BE2C (cell line): ENCODE results near the gene KRTAP5-5. TPM values are rescaled to one million over a fixed set of nuclear protein-coding genes. Genes with fewer than 3 reads are reported as not detected.
"Not testable (repeated sequence)": the region's sequence is repeated elsewhere in the genome, so short reads cannot be mapped to it uniquely, and the experiment has no call there.

Experiments used
- DNase-seq: peaks from one replicate; pipeline ENCODE4 v3.0.0-alpha.2; 2020
- H3K27me3 ChIP-seq: fragments of 250-450 bp; sonication (Bioruptor Pico); 2 replicates; pipeline ENCODE4 v1.5.1; 2020; ENCODE audit warnings: mild to moderate bottlenecking
- H3K36me3 ChIP-seq: fragments of 250-450 bp; sonication (Bioruptor Pico); 2 replicates; pipeline ENCODE4 v1.5.1; 2020; ENCODE audit warnings: mild to moderate bottlenecking
- H3K4me1 ChIP-seq: fragments of 250-450 bp; sonication (Bioruptor Pico); 2 replicates; pipeline ENCODE4 v1.5.1; 2020
- H3K4me3 ChIP-seq: 2 replicates; pipeline ENCODE4 v1.5.1; 2011; ENCODE audit warnings: low read depth, low read length
- H3K9me3 ChIP-seq: fragments of 250-450 bp; sonication (Bioruptor Pico); 2 replicates; pipeline ENCODE4 v1.5.1; 2020
- polyA plus RNA-seq: library from polyadenylated mRNA; unstranded; fragments of >200 nt; gene quantifications from one replicate; pipeline ENCODE4 v1.2.1, GENCODE V29; 2012; ENCODE audit warnings: low read depth, missing spikeins; ENCODE audit not compliant: insufficient read length, insufficient read depth
- TF ChIP-seq, protein P1 (sequence below): IDR thresholded peaks from 2 replicates; pipeline ENCODE4 v1.5.1; 2012; ENCODE audit warnings: mild to moderate bottlenecking, low read depth, low read length

KRTAP5-5 gene, protein sequence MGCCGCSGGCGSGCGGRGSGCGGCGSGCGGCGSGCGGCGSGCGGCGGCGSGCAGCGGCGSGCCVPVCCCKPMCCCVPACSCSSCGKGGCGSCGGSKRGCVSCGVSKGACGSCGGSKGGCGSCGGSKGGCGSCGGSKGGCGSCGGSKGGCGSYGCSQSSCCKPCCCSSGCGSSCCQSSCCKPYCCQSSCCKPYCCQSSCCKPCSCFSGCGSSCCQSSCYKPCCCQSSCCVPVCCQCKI
- not detected for polyA plus RNA-seq

DNA sequence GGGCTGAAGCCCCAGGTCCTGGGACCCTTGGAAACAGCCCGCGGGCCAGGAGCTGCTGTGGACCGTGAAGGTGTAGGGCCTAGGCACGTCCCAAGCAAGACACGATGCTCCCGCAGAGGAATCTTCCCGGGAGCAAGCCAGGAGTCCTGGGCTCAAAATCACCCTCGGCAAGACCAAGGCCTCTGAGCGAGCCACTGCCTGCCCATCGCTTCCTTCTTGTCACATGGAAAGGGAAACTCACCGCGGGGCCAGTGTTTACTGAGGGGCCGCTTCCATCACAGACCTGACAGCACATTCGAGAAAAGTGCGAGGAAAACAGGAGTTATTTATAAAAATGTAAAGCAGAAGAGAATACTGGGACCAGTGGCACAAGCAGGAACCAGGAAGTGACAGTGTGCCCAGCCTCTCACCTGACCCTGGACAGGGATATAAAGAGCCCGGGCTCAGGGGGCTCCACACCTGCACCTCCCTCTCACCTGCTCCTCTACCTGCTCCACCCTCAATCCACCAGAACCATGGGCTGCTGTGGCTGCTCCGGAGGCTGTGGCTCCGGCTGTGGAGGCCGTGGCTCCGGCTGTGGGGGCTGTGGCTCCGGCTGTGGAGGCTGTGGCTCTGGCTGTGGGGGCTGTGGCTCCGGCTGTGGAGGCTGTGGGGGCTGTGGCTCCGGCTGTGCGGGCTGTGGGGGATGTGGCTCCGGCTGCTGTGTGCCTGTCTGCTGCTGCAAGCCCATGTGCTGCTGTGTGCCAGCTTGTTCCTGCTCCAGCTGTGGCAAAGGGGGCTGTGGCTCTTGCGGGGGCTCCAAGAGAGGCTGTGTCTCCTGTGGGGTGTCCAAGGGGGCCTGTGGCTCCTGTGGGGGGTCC is at the start of gene KRTAP5-5:
KRTAP5-5 (plus strand) TSS at position 450 of the 860 bp plus-strand sequence; CDS start at position 516, 66 bp downstream.
- DNase-seq: no peak
- no peaks in the 10 kb centered on the region for H3K9me3 ChIP-seq
- TF ChIP-seq, protein P1, sequence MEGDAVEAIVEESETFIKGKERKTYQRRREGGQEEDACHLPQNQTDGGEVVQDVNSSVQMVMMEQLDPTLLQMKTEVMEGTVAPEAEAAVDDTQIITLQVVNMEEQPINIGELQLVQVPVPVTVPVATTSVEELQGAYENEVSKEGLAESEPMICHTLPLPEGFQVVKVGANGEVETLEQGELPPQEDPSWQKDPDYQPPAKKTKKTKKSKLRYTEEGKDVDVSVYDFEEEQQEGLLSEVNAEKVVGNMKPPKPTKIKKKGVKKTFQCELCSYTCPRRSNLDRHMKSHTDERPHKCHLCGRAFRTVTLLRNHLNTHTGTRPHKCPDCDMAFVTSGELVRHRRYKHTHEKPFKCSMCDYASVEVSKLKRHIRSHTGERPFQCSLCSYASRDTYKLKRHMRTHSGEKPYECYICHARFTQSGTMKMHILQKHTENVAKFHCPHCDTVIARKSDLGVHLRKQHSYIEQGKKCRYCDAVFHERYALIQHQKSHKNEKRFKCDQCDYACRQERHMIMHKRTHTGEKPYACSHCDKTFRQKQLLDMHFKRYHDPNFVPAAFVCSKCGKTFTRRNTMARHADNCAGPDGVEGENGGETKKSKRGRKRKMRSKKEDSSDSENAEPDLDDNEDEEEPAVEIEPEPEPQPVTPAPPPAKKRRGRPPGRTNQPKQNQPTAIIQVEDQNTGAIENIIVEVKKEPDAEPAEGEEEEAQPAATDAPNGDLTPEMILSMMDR: no peak
- peaks cover 3% of the 10 kb centered on the region; the same call in 1 of the 2 replicates for H3K4me1 ChIP-seq
- H3K4me3 ChIP-seq: no peak within 1 kb of the TSS
- H3K27me3 ChIP-seq: no peaks in the 10 kb centered on the region
- no peaks in the 10 kb centered on the region for H3K36me3 ChIP-seq

DNA sequence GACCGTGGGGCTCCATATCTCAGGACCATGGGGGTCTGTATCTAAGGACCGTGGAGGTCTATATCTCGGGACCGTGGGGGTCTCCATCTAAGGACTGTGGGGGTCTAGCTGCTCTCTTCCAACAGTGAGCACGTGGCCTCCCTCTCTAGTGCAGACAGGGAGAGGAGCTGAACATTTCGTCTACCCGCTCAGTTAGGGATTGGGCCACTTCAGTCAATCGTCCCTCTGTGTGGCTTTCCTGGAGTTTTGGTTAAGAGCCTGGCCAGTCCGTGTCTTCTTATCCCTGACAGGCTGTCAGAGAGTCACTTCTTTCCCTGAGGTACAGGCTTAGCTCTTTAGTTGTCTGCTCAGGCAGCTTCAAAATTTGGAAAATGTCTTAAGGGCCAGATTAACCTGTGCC is 47.6 kb upstream of the KRTAP5-5 start:
- H3K9me3 ChIP-seq: no peaks in the 10 kb centered on the region
- H3K4me3 ChIP-seq: no peak overlapping the region
- no peaks in the 10 kb centered on the region for H3K27me3 ChIP-seq
- TF ChIP-seq, protein P1: no peak
- H3K4me1 ChIP-seq: no peaks in the 10 kb centered on the region
- DNase-seq: no peak
- H3K36me3 ChIP-seq: no peaks in the 10 kb centered on the region

GRCh38 chr11:1582909-1583308 is 46.7 kb upstream of the KRTAP5-5 start:
- H3K9me3 ChIP-seq, H3K4me3 ChIP-seq, DNase-seq, H3K27me3 ChIP-seq, H3K36me3 ChIP-seq, H3K4me1 ChIP-seq: not testable (repeated sequence)

DNA sequence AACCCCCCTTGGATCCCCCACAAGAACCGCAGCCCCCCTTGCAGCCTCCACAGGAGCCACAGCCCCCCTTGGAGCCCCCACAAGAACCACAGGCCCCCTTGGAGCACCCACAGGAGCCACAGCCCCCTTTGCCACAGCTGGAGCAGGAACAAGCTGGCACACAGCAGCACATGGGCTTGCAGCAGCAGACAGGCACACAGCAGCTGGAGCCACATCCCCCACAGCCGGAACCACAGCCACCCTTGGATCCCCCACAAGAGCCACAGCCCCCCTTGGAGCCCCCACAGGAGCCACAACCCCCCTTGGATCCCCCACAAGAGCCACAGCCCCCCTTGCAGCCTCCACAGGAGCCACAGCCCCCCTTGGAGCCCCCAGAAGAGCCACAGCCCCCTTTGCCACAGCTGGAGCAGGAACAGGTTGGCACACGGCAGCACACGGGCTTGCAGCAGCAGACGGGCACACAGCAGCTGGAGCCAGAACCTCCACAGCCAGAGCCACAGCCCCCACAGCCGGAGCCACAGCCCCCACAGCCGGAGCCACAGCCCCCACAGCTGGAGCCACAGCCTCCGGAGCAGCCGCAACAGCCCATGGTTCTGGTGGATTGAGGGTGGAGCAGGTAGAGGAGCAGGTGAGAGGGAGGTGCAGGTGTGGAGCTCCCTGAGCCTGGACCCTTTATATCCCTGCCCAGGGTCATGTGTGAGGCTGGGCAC is 44.8 kb upstream of the KRTAP5-5 start, which contains the start of gene KRTAP5-1:
KRTAP5-1 (minus strand) TSS at position 623 of the 710 bp plus-strand sequence; CDS start at position 589, 34 bp downstream.
- H3K4me1 ChIP-seq, H3K27me3 ChIP-seq, DNase-seq, H3K4me3 ChIP-seq, H3K9me3 ChIP-seq, H3K36me3 ChIP-seq: not testable (repeated sequence)

GRCh38 chr11:1586699-1587098 is 42.9 kb upstream of the KRTAP5-5 start:
- H3K9me3 ChIP-seq: no peaks in the 10 kb centered on the region
- H3K27me3 ChIP-seq: no peaks in the 10 kb centered on the region
- H3K36me3 ChIP-seq: no peaks in the 10 kb centered on the region
- no peak overlapping the region for H3K4me3 ChIP-seq
- no peak for DNase-seq
- TF ChIP-seq, protein P1: no peak
- no peaks in the 10 kb centered on the region for H3K4me1 ChIP-seq

- not testable (repeated sequence) for H3K27me3 ChIP-seq, H3K36me3 ChIP-seq, H3K9me3 ChIP-seq, H3K4me1 ChIP-seq, DNase-seq, H3K4me3 ChIP-seq
Observed at GRCh38 chr11:1589191-1589963, 40.2 kb upstream of the KRTAP5-5 start.

DNA sequence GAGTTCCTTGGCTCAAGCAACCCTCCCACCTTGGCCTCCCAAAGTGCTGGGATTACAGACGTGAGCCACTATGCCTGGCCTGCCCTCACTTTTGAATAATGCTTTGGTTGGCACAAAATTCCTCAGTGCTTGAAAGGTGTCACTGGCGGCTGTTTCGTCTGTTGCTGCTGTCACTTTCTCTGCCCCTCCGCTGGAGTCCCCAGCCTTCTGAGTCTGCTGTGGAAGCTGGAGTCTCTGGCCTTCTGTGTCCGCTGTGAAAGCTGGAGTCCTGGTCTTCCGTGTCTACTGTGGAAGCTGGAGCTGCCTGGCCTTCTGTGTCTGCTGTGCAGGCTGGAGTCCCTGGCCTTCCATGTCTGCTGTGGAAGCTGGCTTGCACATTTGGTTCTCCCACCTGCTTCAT is 39.6 kb upstream of the KRTAP5-5 start:
- Histone ChIP-seq H3K27me3 (no peaks in the 10 kb centered on the region), H3K4me3 (no peak overlapping the region), H3K4me1 (no peaks in the 10 kb centered on the region), H3K36me3 (no peaks in the 10 kb centered on the region), H3K9me3 (no peaks in the 10 kb centered on the region)
- DNase-seq: no peak
- TF ChIP-seq, protein P1: no peak
